Heart left ventricle (tissue), 13 donors: ENCODE data around the gene HS6ST1.

Experiments used
- POLR2A ChIP-seq, 2 donors: fragments of 450-650 bp; IDR thresholded peaks; one replicate each; pipeline ENCODE4 v1.6.1; 2017; ENCODE audit warnings: antibody characterized with exemption in 2 of 2, mild to moderate bottlenecking in 2 of 2, moderate library complexity in 2 of 2
- TF ChIP-seq, protein P1 (sequence below), 12 donors: fragments of 200-600 bp; sonication (generic) in 4 of 12; IDR thresholded peaks; one replicate each; pipeline versions ENCODE4 v1.5.0 to v1.8.0; 2018 to 2022; ENCODE audit warnings: antibody characterized with exemption in 12 of 12, mild to moderate bottlenecking in 5 of 12
- donor health status: ischemic (EF 13 %, LVEDD 7.1; RV severe dilation, severe dysfunction).
- donor health status: DM: no; HTN: yes; CAD: no.
- donor health status: DM: no; HTN: no; CAD: no.
- donor health status: ischemic (EF 25% LVEDD 6.9; RV normal size, moderate dysfunction).
- donor health status: ischemic (EF 25% LVEDD 5.7; RV mildly dilated, moderate dysfunction).
- donor health status: ischemic (EF 35%, LVEDD 5.7; RV mildly dilated, moderate dysfunction).
- donor health status: nonischemic (EF 11% LVEDD 7.7; RV severe dilation, severe dysfunction).
- donor health status: DM: yes; HTN: yes; CAD: no.
- donor health status: PGD.
- donor health status: ischemic (EF 29% LVEDD 5.4; RV normal size, mild dysfunction).
- donor health status: nonischemic (EF 23%, LVEDD 6.1; RV moderate dilation, normal function).

DNA sequence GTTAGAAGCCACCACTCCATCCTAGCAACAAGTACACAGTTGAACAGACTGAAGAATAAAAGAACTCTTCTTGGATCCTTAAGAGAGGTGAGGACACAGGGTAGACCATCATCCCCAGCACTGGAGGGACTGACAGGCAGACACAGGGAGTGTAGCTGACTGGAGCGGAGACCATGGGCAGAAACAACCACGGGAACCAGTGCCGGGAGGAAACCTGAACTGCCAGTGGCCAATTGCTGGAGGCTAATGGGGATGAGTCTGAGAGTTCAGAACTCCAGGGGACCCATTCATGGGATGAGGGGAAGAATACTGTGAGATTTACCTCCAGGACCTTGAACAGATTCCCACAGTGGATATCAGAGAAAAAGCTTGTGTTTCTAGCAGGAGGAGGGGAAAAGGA is 76.8 kb downstream of the HS6ST1 start:
- TF ChIP-seq, protein P1, sequence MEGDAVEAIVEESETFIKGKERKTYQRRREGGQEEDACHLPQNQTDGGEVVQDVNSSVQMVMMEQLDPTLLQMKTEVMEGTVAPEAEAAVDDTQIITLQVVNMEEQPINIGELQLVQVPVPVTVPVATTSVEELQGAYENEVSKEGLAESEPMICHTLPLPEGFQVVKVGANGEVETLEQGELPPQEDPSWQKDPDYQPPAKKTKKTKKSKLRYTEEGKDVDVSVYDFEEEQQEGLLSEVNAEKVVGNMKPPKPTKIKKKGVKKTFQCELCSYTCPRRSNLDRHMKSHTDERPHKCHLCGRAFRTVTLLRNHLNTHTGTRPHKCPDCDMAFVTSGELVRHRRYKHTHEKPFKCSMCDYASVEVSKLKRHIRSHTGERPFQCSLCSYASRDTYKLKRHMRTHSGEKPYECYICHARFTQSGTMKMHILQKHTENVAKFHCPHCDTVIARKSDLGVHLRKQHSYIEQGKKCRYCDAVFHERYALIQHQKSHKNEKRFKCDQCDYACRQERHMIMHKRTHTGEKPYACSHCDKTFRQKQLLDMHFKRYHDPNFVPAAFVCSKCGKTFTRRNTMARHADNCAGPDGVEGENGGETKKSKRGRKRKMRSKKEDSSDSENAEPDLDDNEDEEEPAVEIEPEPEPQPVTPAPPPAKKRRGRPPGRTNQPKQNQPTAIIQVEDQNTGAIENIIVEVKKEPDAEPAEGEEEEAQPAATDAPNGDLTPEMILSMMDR (IDR thresholded peaks at IDR 0.05): no peak
- TF ChIP-seq POLR2A (IDR thresholded peaks at IDR 0.05): no peak
